ENCODE measurements around the gene FRK. TPM values are rescaled to one million over a fixed set of nuclear protein-coding genes. Genes with fewer than 3 reads are reported as not detected.
A peak's percentile ranks its signal among the peaks of the same experiment; 100 is the strongest.

The FRK gene
- polyA plus RNA-seq, 2 of the 4 experiments (the other 2 are of a cell fraction), result 2.2 to 8.9 TPM

DNA sequence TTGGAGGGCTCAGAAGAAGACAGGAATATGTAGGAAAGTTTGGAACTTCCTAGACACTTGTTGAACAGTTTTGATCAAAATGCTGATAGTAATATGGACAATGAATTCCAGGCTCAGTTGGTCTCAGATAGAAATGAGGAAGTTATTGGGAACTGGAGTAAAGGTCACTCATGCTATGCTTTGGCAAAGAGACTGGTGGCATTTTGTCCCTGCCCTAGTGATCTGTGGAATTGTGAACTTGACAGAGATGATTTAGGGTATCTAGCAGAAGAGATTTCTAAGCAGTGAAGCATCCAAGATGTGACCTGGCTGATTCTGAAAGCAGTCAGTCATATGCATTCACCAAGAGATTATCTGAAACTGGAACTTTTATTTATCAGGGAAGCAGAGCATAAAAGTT is 45.1 kb downstream of the FRK start:
- CTCF ChIA-PET, result no interaction called here

DNA sequence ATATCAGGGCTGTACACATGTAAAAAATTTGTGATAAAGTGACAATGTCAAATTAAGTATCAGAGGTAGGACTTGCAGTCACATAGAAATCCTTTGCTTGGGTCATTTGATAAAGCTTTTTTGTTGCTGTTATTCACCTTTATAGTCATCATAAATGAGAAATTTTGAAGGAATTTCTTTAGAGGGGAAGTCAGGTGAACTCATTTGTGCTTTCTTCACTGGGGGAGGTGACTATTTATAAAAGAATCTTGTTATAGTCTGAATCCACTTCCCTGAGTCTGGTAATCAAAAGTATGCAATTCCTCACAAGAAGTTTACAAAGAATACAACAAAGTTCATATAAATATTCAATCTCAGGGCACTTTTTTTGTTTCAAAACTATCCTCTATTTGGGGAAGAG is 47.7 kb downstream of the FRK start:
- no peak overlapping the region for H3K4me3 ChIP-seq
- TF ChIP-seq HEYL (CRISPR knock-in tag; IDR thresholded peaks at IDR 0.05) (no peak), POLR2A (IDR thresholded peaks at IDR 0.05; ENCODE audit: low read length) (no peak), JUN (IDR thresholded peaks at IDR 0.05) (no peak), EP300 (IDR thresholded peaks at IDR 0.05) (no peak), JUNB (IDR thresholded peaks at IDR 0.05) (no peak), FOSB (CRISPR knock-in tag; IDR thresholded peaks at IDR 0.05) (no peak), CEBPB (IDR thresholded peaks at IDR 0.05) (no peak), EHMT2 (IDR thresholded peaks at IDR 0.05; ENCODE audit: low read depth) (no peak), MAZ (IDR thresholded peaks at IDR 0.05; ENCODE audit: borderline replicate concordance, low read depth, low read length) (no peak), CHD4 (IDR thresholded peaks at IDR 0.05; ENCODE audit: borderline replicate concordance) (no peak), NR3C1 (IDR thresholded peaks at IDR 0.05) (no peak), RNF2 (IDR thresholded peaks at IDR 0.05; ENCODE audit: borderline replicate concordance, low read depth) (no peak), HOXB5 (CRISPR knock-in tag; IDR thresholded peaks at IDR 0.05) (no peak), KDM5A (IDR thresholded peaks at IDR 0.05) (no peak), ZSCAN20 (CRISPR knock-in tag; IDR thresholded peaks at IDR 0.05) (no peak), HDAC2 (IDR thresholded peaks at IDR 0.05) (no peak), CBX8 (IDR thresholded peaks at IDR 0.05) (no peak)
- TF ChIP-seq, protein P1, sequence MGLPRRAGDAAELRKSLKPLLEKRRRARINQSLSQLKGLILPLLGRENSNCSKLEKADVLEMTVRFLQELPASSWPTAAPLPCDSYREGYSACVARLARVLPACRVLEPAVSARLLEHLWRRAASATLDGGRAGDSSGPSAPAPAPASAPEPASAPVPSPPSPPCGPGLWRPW (IDR thresholded peaks at IDR 0.05), result no peak
- TF ChIP-seq, protein P2, sequence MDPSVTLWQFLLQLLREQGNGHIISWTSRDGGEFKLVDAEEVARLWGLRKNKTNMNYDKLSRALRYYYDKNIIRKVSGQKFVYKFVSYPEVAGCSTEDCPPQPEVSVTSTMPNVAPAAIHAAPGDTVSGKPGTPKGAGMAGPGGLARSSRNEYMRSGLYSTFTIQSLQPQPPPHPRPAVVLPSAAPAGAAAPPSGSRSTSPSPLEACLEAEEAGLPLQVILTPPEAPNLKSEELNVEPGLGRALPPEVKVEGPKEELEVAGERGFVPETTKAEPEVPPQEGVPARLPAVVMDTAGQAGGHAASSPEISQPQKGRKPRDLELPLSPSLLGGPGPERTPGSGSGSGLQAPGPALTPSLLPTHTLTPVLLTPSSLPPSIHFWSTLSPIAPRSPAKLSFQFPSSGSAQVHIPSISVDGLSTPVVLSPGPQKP (IDR thresholded peaks at IDR 0.05; ENCODE audit: low read depth, low read length), result no peak
- POLR2A ChIA-PET, result interaction anchor here (1.2 to 1.5 kb wide), 2 partner anchors 87 to 88 kb away, joined by 3 to 4 read pairs; partner anchors contain the start of gene NT5DC1
- peaks cover 97% of the 10 kb centered on the region for H3K4me1 ChIP-seq
- no peak for FAIRE-seq
- no peak for ATAC-seq
- H3K27ac ChIP-seq, result peak overlapping the region; percentile 20 to 66; a peak in 4 of 6 replicates
- DNase-seq (ENCODE audit: low read depth in 1 of 2, low spot score in 1 of 2), result no peak
- CTCF ChIA-PET, result interaction anchor here (0.9 to 4.1 kb wide), 8 partner anchors 14 to 99 kb away, joined by 4 to 20 read pairs (median 10); partner anchors contain the start of genes FRK and NT5DC1
- peak overlapping the region; percentile 57 for H3K4me2 ChIP-seq
- H3K9me3 ChIP-seq, result no peaks in the 10 kb centered on the region

More for the DNA sequence above, 45.1 kb downstream of the FRK start:
- ATAC-seq (no peak), DNase-seq (ENCODE audit: low read depth in 1 of 2, low spot score in 1 of 2) (no peak), FAIRE-seq (no peak)
- Histone ChIP-seq H3K4me1 (peaks cover 96% of the 10 kb centered on the region), H3K27ac (peak overlapping the region; percentile 52 to 68; a peak in 3 of 6 replicates), H3K4me3 (no peak overlapping the region), H3K4me2 (peak overlapping the region; percentile 66; the same call in 2 of the 3 replicates), H3K9me3 (no peaks in the 10 kb centered on the region)
- POLR2A ChIA-PET, result no interaction called here
- TF ChIP-seq, protein P3, sequence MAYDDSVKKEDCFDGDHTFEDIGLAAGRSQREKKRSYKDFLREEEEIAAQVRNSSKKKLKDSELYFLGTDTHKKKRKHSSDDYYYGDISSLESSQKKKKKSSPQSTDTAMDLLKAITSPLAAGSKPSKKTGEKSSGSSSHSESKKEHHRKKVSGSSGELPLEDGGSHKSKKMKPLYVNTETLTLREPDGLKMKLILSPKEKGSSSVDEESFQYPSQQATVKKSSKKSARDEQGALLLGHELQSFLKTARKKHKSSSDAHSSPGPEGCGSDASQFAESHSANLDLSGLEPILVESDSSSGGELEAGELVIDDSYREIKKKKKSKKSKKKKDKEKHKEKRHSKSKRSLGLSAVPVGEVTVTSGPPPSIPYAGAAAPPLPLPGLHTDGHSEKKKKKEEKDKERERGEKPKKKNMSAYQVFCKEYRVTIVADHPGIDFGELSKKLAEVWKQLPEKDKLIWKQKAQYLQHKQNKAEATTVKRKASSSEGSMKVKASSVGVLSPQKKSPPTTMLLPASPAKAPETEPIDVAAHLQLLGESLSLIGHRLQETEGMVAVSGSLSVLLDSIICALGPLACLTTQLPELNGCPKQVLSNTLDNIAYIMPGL (CRISPR knock-in tag; IDR thresholded peaks at IDR 0.05; ENCODE audit: borderline replicate concordance), result no peak

DNA sequence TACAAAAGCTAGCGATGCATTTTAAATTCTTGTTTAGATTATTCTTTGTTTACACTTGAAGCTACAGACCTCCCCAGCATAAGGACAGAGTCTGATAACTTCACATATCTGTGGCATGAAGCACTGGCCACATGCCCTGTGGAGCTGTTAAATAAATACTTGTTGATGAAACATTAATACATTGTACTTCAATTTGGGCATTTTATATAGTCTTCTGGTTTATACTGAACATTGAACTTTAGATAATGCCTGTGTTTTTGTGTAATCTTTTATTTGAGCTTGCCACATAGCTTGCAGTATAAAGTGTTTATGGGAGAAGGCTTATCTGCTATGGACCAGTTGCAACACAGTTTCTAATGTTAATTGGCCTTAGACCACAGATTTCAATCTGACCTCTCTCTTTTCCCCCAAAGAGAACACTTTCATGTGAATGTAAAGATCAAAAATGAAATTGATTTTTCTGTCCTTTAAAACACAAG is 48.2 kb downstream of the FRK start:
- ATAC-seq (peak in 1 of 2 experiments; percentile 17; a peak in 3 of 6 replicates), DNase-seq (ENCODE audit: low read depth in 1 of 2, low spot score in 1 of 2) (no peak), FAIRE-seq (no peak)
- Histone ChIP-seq H3K9me3 (no peaks in the 10 kb centered on the region), H3K4me1 (peaks cover 94% of the 10 kb centered on the region), H3K27ac (peak overlapping the region; percentile 20 to 66; a peak in 4 of 6 replicates), H3K4me2 (peak overlapping the region; percentile 57), H3K4me3 (no peak overlapping the region)
- ChIA-PET POLR2A (interaction anchor here (1.2 kb wide), 1 partner anchor 88 kb away, joined by 4 read pairs; the partner anchor contains the start of gene NT5DC1), CTCF (interaction anchor here (0.9 to 4.1 kb wide), 10 partner anchors 14 to 99 kb away, joined by 4 to 20 read pairs (median 8); partner anchors contain the start of genes FRK and NT5DC1)
- WGBS (ENCODE audit: missing lambda C conversion rate), result 8% methylated on average over 1 of the region's 1 CpG
- TF ChIP-seq MYC (IDR thresholded peaks at IDR 0.05; ENCODE audit: borderline replicate concordance, low read length) (no peak), FOSB (CRISPR knock-in tag; IDR thresholded peaks at IDR 0.05) (no peak), GATA3 (IDR thresholded peaks at IDR 0.05; ENCODE audit: borderline replicate concordance) (peak; percentile 34; the same call in 1 of the 2 replicates), POLR2AphosphoS2 (conservative IDR thresholded peaks at IDR 0.05; ENCODE audit: low read length) (no peak), CEBPB (IDR thresholded peaks at IDR 0.05) (peak in 1 of 2 experiments; percentile 26; a peak in 2 of 4 replicates)
